ENCODE measurements around the gene CDH4.

Gene CDH4

DNA sequence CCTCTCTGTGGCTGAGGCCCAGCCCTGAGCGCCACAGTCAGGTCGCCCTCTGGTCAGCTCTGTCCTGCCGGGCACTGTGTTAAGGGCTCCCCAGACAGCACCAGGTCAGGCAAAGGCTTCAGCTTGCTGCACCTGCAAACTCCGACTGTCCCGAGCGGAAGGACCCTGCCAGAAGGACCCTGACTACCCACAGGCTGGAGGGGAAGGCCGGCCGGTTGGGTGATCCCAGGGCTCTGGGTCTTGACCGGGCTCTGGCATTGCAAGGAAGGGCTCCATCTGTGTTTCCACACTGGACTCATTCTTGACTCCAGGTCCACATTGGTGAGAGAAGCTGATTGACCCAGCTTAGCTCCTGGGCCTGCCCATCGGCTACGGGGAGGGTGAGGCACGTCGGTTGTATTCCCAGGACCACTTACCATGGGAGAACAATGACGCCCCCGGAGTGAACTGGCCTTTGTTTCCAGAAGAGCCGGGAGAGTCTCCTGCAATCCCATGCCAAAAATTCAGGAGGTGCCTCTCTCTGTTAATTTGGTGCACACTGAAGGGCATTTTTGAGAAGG is 583.8 kb downstream of the CDH4 start:
- TF ChIP-seq FOXM1 (IDR thresholded peaks at IDR 0.05; ENCODE audit: borderline replicate concordance, low read depth) (no peak), NFIC (IDR thresholded peaks at IDR 0.05) (no peak), CEBPB (IDR thresholded peaks at IDR 0.05) (no peak), TAF1 (IDR thresholded peaks at IDR 0.05; ENCODE audit: low read depth) (no peak), TCF12 (IDR thresholded peaks at IDR 0.05; ENCODE audit: low read depth) (no peak), CREB1 (IDR thresholded peaks at IDR 0.05; ENCODE audit: low read depth) (no peak), EP300 (IDR thresholded peaks at IDR 0.05; ENCODE audit: borderline replicate concordance) (no peak), ZBTB7A (IDR thresholded peaks at IDR 0.05; ENCODE audit: low read depth) (no peak), YY1 (IDR thresholded peaks at IDR 0.05; ENCODE audit: low read depth) (no peak), REST (IDR thresholded peaks at IDR 0.05; ENCODE audit: low read depth) (no peak)
- TF ChIP-seq, protein P1, sequence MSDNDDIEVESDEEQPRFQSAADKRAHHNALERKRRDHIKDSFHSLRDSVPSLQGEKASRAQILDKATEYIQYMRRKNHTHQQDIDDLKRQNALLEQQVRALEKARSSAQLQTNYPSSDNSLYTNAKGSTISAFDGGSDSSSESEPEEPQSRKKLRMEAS (IDR thresholded peaks at IDR 0.05) = no peak
- TF ChIP-seq, protein P2, sequence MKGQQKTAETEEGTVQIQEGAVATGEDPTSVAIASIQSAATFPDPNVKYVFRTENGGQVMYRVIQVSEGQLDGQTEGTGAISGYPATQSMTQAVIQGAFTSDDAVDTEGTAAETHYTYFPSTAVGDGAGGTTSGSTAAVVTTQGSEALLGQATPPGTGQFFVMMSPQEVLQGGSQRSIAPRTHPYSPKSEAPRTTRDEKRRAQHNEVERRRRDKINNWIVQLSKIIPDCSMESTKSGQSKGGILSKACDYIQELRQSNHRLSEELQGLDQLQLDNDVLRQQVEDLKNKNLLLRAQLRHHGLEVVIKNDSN (IDR thresholded peaks at IDR 0.05) = no peak

GRCh38 chr20:61837200-61837599 is 585.1 kb downstream of the CDH4 start:
- TF ChIP-seq, protein P1 (IDR thresholded peaks at IDR 0.05) = no peak
- no peak for TF ChIP-seq TEAD4 (IDR thresholded peaks at IDR 0.05)
- TF ChIP-seq YY1 (IDR thresholded peaks at IDR 0.05; ENCODE audit: low read depth) = no peak
- TF ChIP-seq FOXM1 (IDR thresholded peaks at IDR 0.05; ENCODE audit: borderline replicate concordance, low read depth) = no peak
- TF ChIP-seq REST (IDR thresholded peaks at IDR 0.05; ENCODE audit: low read depth) = no peak
- no peak for TF ChIP-seq TAF1 (IDR thresholded peaks at IDR 0.05; ENCODE audit: low read depth)
- TF ChIP-seq CEBPB (IDR thresholded peaks at IDR 0.05) = no peak
- no peak for TF ChIP-seq NFIC (IDR thresholded peaks at IDR 0.05)
- no peak for TF ChIP-seq CREB1 (IDR thresholded peaks at IDR 0.05; ENCODE audit: low read depth)
- TF ChIP-seq RAD21 (IDR thresholded peaks at IDR 0.05; ENCODE audit: low read depth) = no peak
- no peak for TF ChIP-seq TCF12 (IDR thresholded peaks at IDR 0.05; ENCODE audit: low read depth)
- no peak for TF ChIP-seq EGR1 (IDR thresholded peaks at IDR 0.05)
- TF ChIP-seq, protein P2 (IDR thresholded peaks at IDR 0.05) = no peak
- no peak for TF ChIP-seq ZBTB7A (IDR thresholded peaks at IDR 0.05; ENCODE audit: low read depth)
- TF ChIP-seq EP300 (IDR thresholded peaks at IDR 0.05; ENCODE audit: borderline replicate concordance) = no peak

GRCh38 chr20:61839223-61839911 is 587.3 kb downstream of the CDH4 start:
- TF ChIP-seq TAF1 (IDR thresholded peaks at IDR 0.05; ENCODE audit: low read depth) = no peak
- TF ChIP-seq, protein P2 (IDR thresholded peaks at IDR 0.05) = no peak
- no peak for TF ChIP-seq REST (IDR thresholded peaks at IDR 0.05; ENCODE audit: low read depth)
- no peak for TF ChIP-seq ZBTB7A (IDR thresholded peaks at IDR 0.05; ENCODE audit: low read depth)
- TF ChIP-seq FOXM1 (IDR thresholded peaks at IDR 0.05; ENCODE audit: borderline replicate concordance, low read depth) = no peak
- no peak for TF ChIP-seq EGR1 (IDR thresholded peaks at IDR 0.05)
- TF ChIP-seq, protein P1 (IDR thresholded peaks at IDR 0.05) = no peak
- no peak for TF ChIP-seq NFIC (IDR thresholded peaks at IDR 0.05)
- TF ChIP-seq TCF12 (IDR thresholded peaks at IDR 0.05; ENCODE audit: low read depth) = no peak
- TF ChIP-seq EP300 (IDR thresholded peaks at IDR 0.05; ENCODE audit: borderline replicate concordance) = no peak
- no peak for TF ChIP-seq TEAD4 (IDR thresholded peaks at IDR 0.05)
- no peak for TF ChIP-seq YY1 (IDR thresholded peaks at IDR 0.05; ENCODE audit: low read depth)
- no peak for TF ChIP-seq CEBPB (IDR thresholded peaks at IDR 0.05)
- TF ChIP-seq CREB1 (IDR thresholded peaks at IDR 0.05; ENCODE audit: low read depth) = no peak

Data from Ishikawa (cell line).